Tibial nerve (tissue), 4 donors: ENCODE measurements around the gene GPR183.

Experiments
- EP300 ChIP-seq, 2 donors: sonication (generic); formaldehyde crosslinking; IDR thresholded peaks; one replicate each; pipeline ENCODE4 v1.6.1; 2017; ENCODE audit warnings: antibody characterized with exemption in 2 of 2, mild to moderate bottlenecking in 1 of 2
- POLR2A ChIP-seq, 2 donors: fragments of 450-650 bp; IDR thresholded peaks; one replicate each; pipeline ENCODE4 v1.6.1; 2017; ENCODE audit warnings: antibody characterized with exemption in 2 of 2, mild to moderate bottlenecking in 2 of 2, moderate library complexity in 2 of 2
- TF ChIP-seq, protein P1 (sequence below), 5 experiments: fragments of 200-600 bp in 3 of 5; fragments of 450-650 bp in 2 of 5; sonication (generic) in 3 of 5; IDR thresholded peaks; one replicate each; pipeline ENCODE4 v1.5.1; 2016 to 2019; ENCODE audit warnings: antibody characterized with exemption in 5 of 5, mild to moderate bottlenecking in 3 of 5, moderate library complexity in 2 of 5

DNA sequence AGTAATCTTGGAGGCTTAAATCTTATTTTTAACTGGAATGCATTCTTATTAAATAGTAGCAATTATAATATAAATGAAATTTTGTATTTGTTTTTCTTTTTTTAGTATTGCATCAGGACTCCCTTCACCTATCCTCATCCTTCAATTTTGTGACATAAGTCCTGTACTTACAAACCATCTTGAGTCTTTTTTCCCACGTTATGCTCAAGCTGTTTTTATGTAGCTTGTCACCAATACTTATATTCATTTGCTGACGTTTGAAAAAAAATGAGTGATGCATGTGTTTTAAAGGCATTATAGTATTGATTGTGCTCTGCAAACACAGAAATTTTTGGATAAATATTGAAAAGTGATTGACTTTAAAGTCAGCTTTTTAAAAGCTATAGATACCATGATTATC, 49.9 kb downstream of the GPR183 start:
- TF ChIP-seq, protein P1, sequence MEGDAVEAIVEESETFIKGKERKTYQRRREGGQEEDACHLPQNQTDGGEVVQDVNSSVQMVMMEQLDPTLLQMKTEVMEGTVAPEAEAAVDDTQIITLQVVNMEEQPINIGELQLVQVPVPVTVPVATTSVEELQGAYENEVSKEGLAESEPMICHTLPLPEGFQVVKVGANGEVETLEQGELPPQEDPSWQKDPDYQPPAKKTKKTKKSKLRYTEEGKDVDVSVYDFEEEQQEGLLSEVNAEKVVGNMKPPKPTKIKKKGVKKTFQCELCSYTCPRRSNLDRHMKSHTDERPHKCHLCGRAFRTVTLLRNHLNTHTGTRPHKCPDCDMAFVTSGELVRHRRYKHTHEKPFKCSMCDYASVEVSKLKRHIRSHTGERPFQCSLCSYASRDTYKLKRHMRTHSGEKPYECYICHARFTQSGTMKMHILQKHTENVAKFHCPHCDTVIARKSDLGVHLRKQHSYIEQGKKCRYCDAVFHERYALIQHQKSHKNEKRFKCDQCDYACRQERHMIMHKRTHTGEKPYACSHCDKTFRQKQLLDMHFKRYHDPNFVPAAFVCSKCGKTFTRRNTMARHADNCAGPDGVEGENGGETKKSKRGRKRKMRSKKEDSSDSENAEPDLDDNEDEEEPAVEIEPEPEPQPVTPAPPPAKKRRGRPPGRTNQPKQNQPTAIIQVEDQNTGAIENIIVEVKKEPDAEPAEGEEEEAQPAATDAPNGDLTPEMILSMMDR (IDR thresholded peaks at IDR 0.05) = no peak
- no peak for TF ChIP-seq POLR2A (IDR thresholded peaks at IDR 0.05)
- no peak for TF ChIP-seq EP300 (IDR thresholded peaks at IDR 0.05)
